Thyroid gland (tissue), 4 donors: Measurements from ENCODE around the gene GRM7.

Source experiments
- POLR2A ChIP-seq, 2 donors: fragments of 450-650 bp; IDR thresholded peaks; one replicate each; pipeline ENCODE4 v1.6.1; 2017; ENCODE audit warnings: antibody characterized with exemption in 2 of 2, mild to moderate bottlenecking in 2 of 2, moderate library complexity in 1 of 2
- TF ChIP-seq, protein P1 (sequence below), 6 experiments: fragments of 200-600 bp in 3 of 6; fragments of 450-650 bp in 3 of 6; sonication (generic) in 3 of 6; IDR thresholded peaks; one replicate each; pipeline ENCODE4 v1.5.1; 2016 to 2019; ENCODE audit warnings: antibody characterized with exemption in 6 of 6, mild to moderate bottlenecking in 2 of 6, inconsistent platforms in 1 of 6, moderate library complexity in 1 of 6

GRCh38 chr3:7188551-7188950 lies 327.6 kb downstream of the GRM7 start:
- TF ChIP-seq, protein P1, sequence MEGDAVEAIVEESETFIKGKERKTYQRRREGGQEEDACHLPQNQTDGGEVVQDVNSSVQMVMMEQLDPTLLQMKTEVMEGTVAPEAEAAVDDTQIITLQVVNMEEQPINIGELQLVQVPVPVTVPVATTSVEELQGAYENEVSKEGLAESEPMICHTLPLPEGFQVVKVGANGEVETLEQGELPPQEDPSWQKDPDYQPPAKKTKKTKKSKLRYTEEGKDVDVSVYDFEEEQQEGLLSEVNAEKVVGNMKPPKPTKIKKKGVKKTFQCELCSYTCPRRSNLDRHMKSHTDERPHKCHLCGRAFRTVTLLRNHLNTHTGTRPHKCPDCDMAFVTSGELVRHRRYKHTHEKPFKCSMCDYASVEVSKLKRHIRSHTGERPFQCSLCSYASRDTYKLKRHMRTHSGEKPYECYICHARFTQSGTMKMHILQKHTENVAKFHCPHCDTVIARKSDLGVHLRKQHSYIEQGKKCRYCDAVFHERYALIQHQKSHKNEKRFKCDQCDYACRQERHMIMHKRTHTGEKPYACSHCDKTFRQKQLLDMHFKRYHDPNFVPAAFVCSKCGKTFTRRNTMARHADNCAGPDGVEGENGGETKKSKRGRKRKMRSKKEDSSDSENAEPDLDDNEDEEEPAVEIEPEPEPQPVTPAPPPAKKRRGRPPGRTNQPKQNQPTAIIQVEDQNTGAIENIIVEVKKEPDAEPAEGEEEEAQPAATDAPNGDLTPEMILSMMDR (IDR thresholded peaks at IDR 0.05) = no peak
- TF ChIP-seq POLR2A (IDR thresholded peaks at IDR 0.05) = no peak
